CD4-positive, alpha-beta T cell treated with Interleukin-12 subunit alpha and Interleukin-12 subunit beta, for 1 hour (primary cell): Measurements from ENCODE around the gene TEX28.
"Not testable (repeated sequence)": the region's sequence is repeated elsewhere in the genome, so short reads cannot be mapped to it uniquely, and the experiment has no call there.

Experiments
- DNase-seq: peaks from one replicate; pipeline ENCODE4 v3.0.0-alpha.2; 2020

Gene TEX28

GRCh38 chrX:154239982-154240503 lies 54.9 kb downstream of the TEX28 start:
- not testable (repeated sequence) for DNase-seq

DNA sequence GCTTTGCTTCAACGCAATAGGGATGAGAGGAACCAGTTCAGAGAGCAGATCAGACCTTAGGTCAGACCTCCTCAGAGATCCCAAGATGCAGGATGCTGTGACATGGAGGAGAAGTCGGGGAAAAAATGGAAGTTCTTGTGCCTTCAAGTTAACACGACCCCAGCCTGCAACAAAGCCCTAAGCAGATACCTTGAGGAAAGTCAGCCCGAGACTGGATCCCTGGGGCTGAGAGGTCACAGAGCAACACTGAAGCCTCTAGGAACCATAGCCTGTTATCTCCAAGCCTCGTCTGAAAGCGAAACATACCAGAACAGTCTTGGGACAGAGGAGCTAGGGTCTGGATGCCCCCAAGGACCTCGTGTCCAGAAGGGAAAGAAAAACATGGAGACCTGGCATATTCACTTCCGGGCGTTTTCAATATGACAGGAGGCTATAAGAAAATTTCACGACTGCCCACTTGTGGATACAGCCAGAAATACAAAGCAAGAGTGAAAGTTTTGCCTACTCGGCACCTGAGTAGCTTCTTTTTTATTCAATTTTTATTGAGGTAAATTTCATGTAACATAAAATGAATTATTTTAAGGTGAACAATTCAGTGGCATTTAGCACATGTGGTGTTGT lies 55.9 kb downstream of the TEX28 start:
- DNase-seq, result not testable (repeated sequence)

DNA sequence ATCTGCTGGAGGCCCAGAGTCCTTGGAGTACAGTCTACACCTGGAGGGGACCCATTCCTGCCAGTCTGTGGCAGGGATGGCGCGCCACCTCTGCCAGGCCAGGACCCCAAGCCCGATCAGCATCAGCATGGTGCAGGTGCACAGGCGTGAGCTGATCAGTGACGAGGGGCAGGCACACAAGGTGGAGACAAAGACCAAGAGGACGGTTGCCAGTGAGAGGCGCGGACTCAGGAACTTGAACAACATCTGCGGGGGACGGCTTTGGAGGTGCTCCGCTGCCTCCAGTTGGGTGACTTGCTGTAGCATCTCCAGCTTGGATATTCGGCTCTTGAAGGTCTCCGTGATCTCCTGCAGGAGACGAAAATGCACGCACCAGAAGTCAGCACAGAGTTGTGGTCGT lies 61.3 kb downstream of the TEX28 start:
- DNase-seq, result not testable (repeated sequence)

- DNase-seq, result not testable (repeated sequence)
Observed at GRCh38 chrX:154231443-154231842, 63.5 kb downstream of the TEX28 start.

GRCh38 chrX:154226706-154227105 lies 68.2 kb downstream of the TEX28 start:
- DNase-seq, result not testable (repeated sequence)

- not testable (repeated sequence) for DNase-seq
Observed at GRCh38 chrX:154225292-154225691, 69.6 kb downstream of the TEX28 start.
